Measurements from ENCODE around the gene STAC2.
"Not testable (repeated sequence)": the region's sequence is repeated elsewhere in the genome, so short reads cannot be mapped to it uniquely, and the experiment has no call there.

Gene STAC2

GRCh38 chr17:39169101-39169500 lies 56.6 kb downstream of the STAC2 start:
- Histone ChIP-seq H3K27me3 (ENCODE audit: insufficient read depth, low read length) (peaks cover 25% of the 10 kb centered on the region), H3K9me3 (ENCODE audit: low read length) (no peaks in the 10 kb centered on the region), H3K4me1 (ENCODE audit: insufficient read depth, low read length) (peaks cover 9% of the 10 kb centered on the region), H3K4me3 (ENCODE audit: low read length) (no peak overlapping the region), H3K36me3 (ENCODE audit: insufficient read depth, low read length) (no peaks in the 10 kb centered on the region), H2AFZ (ENCODE audit: low read depth, low read length) (no peak overlapping the region)

DNA sequence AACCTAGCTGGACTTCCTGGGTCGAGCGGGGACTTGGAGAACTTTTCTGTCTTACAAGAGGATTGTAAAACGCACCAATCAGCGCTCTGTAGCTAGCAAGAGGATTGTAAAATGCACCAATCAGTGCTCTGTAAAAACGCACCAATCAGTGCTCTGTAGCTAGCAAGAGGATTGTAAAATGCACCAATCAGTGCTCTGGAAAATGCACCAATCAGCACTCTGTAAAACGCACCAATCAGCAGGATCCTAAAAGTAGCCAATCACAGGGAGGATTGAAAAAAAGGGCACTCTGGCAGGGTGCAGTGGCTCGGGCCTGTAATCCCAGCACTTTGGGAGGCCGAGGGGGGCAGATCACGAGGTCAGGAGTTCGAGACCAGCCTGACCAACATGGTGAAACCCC lies 57.2 kb downstream of the STAC2 start:
- H3K4me3 ChIP-seq (ENCODE audit: low read length); H3K4me1 ChIP-seq (ENCODE audit: insufficient read depth, low read length); H3K36me3 ChIP-seq (ENCODE audit: insufficient read depth, low read length); H2AFZ ChIP-seq (ENCODE audit: low read depth, low read length); H3K9me3 ChIP-seq (ENCODE audit: low read length): not testable (repeated sequence)
- H3K27me3 ChIP-seq (ENCODE audit: insufficient read depth, low read length): peaks cover 25% of the 10 kb centered on the region

- Histone ChIP-seq H3K4me1 (ENCODE audit: insufficient read depth, low read length) (peaks cover 9% of the 10 kb centered on the region), H3K9me3 (ENCODE audit: low read length) (no peaks in the 10 kb centered on the region), H3K4me3 (ENCODE audit: low read length) (no peak overlapping the region)
Measured at GRCh38 chr17:39167476-39167875, 58.3 kb downstream of the STAC2 start.

GRCh38 chr17:39166437-39167335 lies 59.1 kb downstream of the STAC2 start:
- Histone ChIP-seq H3K9me3 (ENCODE audit: low read length) (no peaks in the 10 kb centered on the region), H3K4me1 (ENCODE audit: insufficient read depth, low read length) (peaks cover 9% of the 10 kb centered on the region), H3K36me3 (ENCODE audit: insufficient read depth, low read length) (no peaks in the 10 kb centered on the region), H2AFZ (ENCODE audit: low read depth, low read length) (no peak overlapping the region), H3K27me3 (ENCODE audit: insufficient read depth, low read length) (peaks cover 25% of the 10 kb centered on the region), H3K4me3 (ENCODE audit: low read length) (no peak overlapping the region)

More at GRCh38 chr17:39167476-39167875, 58.3 kb downstream of the STAC2 start:
- Histone ChIP-seq H3K27me3 (ENCODE audit: insufficient read depth, low read length) (peaks cover 25% of the 10 kb centered on the region), H3K36me3 (ENCODE audit: insufficient read depth, low read length) (no peaks in the 10 kb centered on the region), H2AFZ (ENCODE audit: low read depth, low read length) (no peak overlapping the region)

DNA sequence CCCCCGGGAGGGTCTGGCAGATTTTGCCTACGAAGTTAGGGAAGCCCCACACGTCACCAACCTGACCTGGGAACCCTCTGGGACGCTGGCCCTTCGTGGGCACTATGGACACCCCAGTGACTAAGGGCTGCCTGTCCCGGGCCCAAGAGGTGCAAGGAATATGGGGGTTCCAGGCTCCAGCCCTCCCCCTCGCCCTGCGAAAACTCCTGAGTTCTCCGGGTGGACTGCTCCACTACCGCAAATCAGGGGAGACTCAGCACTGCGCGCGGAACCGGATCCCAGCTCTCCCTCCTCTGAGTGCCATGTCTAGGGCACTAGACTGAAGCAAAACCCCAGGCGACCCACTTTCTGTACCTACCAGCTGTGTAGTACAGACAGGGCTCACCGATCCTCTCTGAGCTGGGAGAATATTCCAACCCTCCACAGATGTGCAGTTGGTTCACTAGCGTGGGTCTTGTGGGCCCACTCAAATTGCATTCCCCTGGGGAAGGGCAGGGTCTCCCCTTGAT lies 59.9 kb downstream of the STAC2 start, which contains the start of gene ARL5C:
TSS of gene ARL5C (minus strand) at position 321 of the 509 bp plus-strand sequence. CDS start 401 bp downstream, outside the sequence.
- peak within 1 kb of the TSS; percentile 65 for H3K4me3 ChIP-seq (ENCODE audit: low read length)
- H2AFZ ChIP-seq (ENCODE audit: low read depth, low read length): peak within 1 kb of the TSS; percentile 92
- H3K27me3 ChIP-seq (ENCODE audit: insufficient read depth, low read length): peaks cover 25% of the 10 kb centered on the region

GRCh38 chr17:39165178-39165840 lies 60.4 kb downstream of the STAC2 start:
- Histone ChIP-seq H3K36me3 (ENCODE audit: insufficient read depth, low read length) (no peaks in the 10 kb centered on the region), H3K9me3 (ENCODE audit: low read length) (no peaks in the 10 kb centered on the region), H3K27me3 (ENCODE audit: insufficient read depth, low read length) (peaks cover 25% of the 10 kb centered on the region), H3K4me1 (ENCODE audit: insufficient read depth, low read length) (peaks cover 9% of the 10 kb centered on the region), H2AFZ (ENCODE audit: low read depth, low read length) (peak overlapping the region; percentile 92), H3K4me3 (ENCODE audit: low read length) (peak overlapping the region; percentile 65)

More for the DNA sequence above, 59.9 kb downstream of the STAC2 start, which contains the start of gene ARL5C:
- peaks cover 9% of the 10 kb centered on the region for H3K4me1 ChIP-seq (ENCODE audit: insufficient read depth, low read length)
- H3K9me3 ChIP-seq (ENCODE audit: low read length): no peaks in the 10 kb centered on the region
- H3K36me3 ChIP-seq (ENCODE audit: insufficient read depth, low read length): no peaks in the 10 kb centered on the region

- peaks cover 25% of the 10 kb centered on the region for H3K27me3 ChIP-seq (ENCODE audit: insufficient read depth, low read length)
- H3K4me3 ChIP-seq (ENCODE audit: low read length): peak overlapping the region; percentile 65
- no peaks in the 10 kb centered on the region for H3K9me3 ChIP-seq (ENCODE audit: low read length)
- peaks cover 9% of the 10 kb centered on the region for H3K4me1 ChIP-seq (ENCODE audit: insufficient read depth, low read length)
- peak overlapping the region; percentile 92 for H2AFZ ChIP-seq (ENCODE audit: low read depth, low read length)
- no peaks in the 10 kb centered on the region for H3K36me3 ChIP-seq (ENCODE audit: insufficient read depth, low read length)
Measured at GRCh38 chr17:39164675-39165143, 61.0 kb downstream of the STAC2 start.

DNA sequence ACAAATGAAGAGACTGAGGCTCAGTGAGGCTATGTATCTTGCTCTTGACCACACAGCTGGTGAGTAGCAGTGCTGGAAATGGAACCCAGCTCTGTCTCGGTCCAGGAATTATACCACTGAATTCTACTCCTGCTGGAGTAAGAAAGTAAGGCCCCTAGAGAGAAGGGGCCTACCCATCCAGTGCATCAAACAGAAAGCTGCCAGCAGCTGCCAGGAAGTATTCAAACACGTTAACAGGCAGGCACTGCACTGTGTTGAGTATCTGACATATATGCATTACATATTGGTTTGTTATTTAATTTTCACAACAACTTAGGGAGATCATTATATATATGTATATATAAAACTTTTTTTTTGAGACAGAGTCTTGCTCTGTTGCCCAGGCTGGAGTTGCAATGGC lies 63.8 kb downstream of the STAC2 start:
- Histone ChIP-seq H3K4me1 (ENCODE audit: insufficient read depth, low read length) (peaks cover 9% of the 10 kb centered on the region), H2AFZ (ENCODE audit: low read depth, low read length) (no peak overlapping the region), H3K27me3 (ENCODE audit: insufficient read depth, low read length) (peaks cover 24% of the 10 kb centered on the region), H3K9me3 (ENCODE audit: low read length) (no peaks in the 10 kb centered on the region), H3K4me3 (ENCODE audit: low read length) (no peak overlapping the region), H3K36me3 (ENCODE audit: insufficient read depth, low read length) (no peaks in the 10 kb centered on the region)

Data from neuron (in vitro differentiated cells).